ENCODE results near the gene AKAP6. TPM values are rescaled to one million over a fixed set of nuclear protein-coding genes. Genes with fewer than 3 reads are reported as not detected.

AKAP6 gene
- total RNA-seq, 2 experiments from 2014 or later = 2.0 to 2.4 TPM

DNA sequence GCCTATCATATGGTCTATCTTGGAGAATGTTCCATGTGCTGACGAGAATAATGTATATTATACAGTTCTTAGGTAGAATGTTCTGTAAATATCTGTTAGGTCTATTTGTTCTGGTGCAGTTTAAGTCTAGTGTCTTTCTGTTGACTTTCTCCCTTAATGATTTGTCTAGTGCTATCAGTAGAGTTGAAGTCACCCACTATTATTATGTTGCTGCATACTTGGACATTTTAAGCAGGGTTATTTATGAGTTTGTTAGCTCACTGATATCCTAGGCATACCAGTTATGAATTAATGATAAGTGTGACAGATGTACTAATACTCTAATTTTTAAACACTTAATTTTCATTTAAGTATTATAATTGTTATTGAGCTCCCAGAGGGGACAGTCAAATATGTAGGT is 292.5 kb downstream of the AKAP6 start:
- peaks cover 3% of the 10 kb centered on the region for H3K36me3 Mint-ChIP-seq (ENCODE audit: low read depth)
- CTCF ChIA-PET = no interaction called here
- no peak overlapping the region for H3K4me3 Mint-ChIP-seq
- no peaks in the 10 kb centered on the region for H3K27me3 Mint-ChIP-seq (ENCODE audit: low read depth)
- H3K9me3 Mint-ChIP-seq = peaks cover 1% of the 10 kb centered on the region
- no peak overlapping the region for H3K27ac Mint-ChIP-seq
- no peaks in the 10 kb centered on the region for H3K4me1 Mint-ChIP-seq (ENCODE audit: low read depth)
- DNase-seq = no peak
- intact Hi-C loops (cut with micrococcal nuclease) = no loop called here

DNA sequence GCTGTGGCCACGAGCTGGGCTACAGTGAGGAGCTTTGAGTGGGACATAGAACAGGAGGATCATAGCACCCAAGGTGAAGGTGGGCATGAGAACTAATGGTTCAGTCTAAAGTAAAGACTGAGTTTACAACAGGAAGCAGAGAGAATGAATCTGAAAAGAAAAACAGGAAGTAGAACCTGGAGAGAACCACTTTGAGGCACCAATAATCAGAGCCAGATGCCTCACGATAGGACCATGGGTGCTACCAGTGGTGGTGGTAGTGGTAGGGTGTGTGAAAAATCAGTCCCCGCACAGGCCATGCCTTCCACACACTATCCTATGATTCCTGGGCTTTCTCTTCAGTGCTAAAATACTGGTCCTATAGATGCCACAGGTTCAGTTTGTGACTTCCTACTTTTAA is 293.6 kb downstream of the AKAP6 start:
- CTCF ChIA-PET = no interaction called here
- intact Hi-C loops (cut with micrococcal nuclease) = no loop called here
- Mint-ChIP-seq H3K27me3 (ENCODE audit: low read depth) (no peaks in the 10 kb centered on the region), H3K27ac (no peak overlapping the region), H3K9me3 (peaks cover 2% of the 10 kb centered on the region), H3K4me3 (no peak overlapping the region), H3K4me1 (ENCODE audit: low read depth) (no peaks in the 10 kb centered on the region), H3K36me3 (ENCODE audit: low read depth) (peaks cover 1% of the 10 kb centered on the region)
- no peak for DNase-seq

DNA sequence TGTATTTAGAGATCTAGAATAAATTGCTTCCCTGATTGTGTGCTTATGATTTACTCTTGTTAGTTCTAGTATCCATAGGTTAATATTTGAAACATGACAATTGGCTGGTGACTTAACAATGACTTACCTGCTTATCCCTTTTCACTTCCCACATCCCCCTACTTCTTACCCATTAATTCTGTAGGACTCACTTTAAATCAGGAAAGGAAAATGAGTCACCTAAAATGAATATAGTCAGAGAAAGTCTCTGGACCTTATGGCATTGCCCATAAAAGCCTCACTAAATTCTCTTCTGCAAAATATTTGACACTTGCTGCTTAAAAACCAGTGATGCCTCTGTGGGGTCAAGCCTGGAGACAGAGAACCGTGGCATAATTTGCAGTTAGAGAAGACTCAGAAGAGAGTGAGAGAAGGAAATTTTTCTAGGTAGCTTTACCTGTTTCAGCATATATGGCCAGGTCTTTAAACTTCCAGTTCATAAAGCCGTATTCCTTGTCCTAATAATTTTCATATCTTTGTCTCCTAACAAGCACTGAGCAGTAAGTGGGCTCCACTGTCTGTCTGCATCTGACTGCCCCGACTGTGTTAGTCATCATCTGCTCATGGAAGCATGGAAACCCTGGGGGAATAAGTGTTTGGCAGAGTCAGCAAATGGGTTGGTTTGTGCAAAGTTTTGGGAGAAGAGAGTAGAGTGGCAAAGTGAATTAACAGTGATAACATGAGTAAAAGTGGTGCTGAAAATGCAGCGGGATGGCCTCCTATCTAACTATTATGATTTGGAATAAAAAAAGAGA is 294.4 kb downstream of the AKAP6 start:
- no peak overlapping the region for H3K4me3 Mint-ChIP-seq
- no peak for DNase-seq
- no peaks in the 10 kb centered on the region for H3K27me3 Mint-ChIP-seq (ENCODE audit: low read depth)
- CTCF ChIA-PET = no interaction called here
- H3K9me3 Mint-ChIP-seq = peaks cover 2% of the 10 kb centered on the region
- intact Hi-C loops (cut with micrococcal nuclease) = no loop called here
- H3K27ac Mint-ChIP-seq = no peak overlapping the region
- H3K36me3 Mint-ChIP-seq (ENCODE audit: low read depth) = peaks cover 1% of the 10 kb centered on the region
- no peaks in the 10 kb centered on the region for H3K4me1 Mint-ChIP-seq (ENCODE audit: low read depth)

DNA sequence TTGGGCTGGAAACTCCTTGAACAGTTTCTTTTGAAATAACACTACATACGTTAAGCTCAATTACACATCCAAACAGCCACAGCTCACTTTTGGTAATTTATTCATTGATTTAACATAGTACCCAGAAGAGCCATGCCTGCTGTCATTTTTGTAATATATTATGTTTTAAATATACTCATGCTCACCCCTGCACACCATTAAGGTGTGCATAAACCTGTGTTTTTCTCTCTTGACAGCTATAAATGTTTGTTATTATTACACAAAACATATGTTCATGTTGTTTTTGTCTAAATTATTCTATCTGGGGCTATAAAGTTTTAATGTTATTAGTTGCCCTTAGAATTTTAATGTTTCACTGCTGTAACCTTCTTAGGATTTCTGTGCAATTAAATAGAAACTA is 296.1 kb downstream of the AKAP6 start:
- Mint-ChIP-seq H3K27me3 (ENCODE audit: low read depth) (no peaks in the 10 kb centered on the region), H3K4me1 (ENCODE audit: low read depth) (no peaks in the 10 kb centered on the region), H3K27ac (no peak overlapping the region), H3K4me3 (no peak overlapping the region), H3K36me3 (ENCODE audit: low read depth) (no peaks in the 10 kb centered on the region), H3K9me3 (peaks cover 2% of the 10 kb centered on the region)
- intact Hi-C loops (cut with micrococcal nuclease) = no loop called here
- CTCF ChIA-PET = no interaction called here
- no peak for DNase-seq

DNA sequence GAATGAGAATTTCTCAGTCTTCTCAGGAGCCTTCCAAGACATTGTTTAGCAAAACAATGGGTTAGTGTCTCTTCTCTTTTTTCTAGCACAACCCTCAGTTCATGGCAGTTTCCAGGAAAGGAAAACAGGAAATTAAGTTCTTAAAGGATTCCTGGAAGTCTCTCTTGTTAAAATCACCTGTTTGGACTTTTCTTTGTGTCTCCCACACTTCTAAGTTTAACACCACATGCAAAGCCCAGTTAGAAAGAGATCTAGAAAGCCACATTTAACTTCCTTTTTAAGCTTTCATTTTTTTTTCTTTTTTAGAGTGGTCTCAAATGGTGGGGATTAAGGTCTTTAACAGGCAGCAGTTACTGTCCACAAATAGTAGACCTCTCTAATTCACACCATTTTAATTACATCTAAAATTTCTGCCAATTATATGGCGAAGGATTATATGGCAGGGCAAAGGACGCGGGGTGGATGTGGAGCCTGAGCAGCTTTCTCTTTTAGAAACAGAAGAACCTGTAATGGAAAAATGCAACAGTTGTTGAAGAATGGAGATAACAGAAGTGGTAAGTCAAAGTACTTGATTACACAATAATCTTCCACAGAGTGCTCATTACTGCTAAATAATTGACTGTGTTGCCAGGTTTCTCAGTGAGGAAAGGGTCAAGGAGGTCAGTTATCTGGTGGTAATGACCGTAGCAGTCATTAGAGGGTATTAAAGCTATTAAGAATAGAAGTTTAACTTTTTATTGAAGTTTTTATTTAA is 298.6 kb downstream of the AKAP6 start:
- H3K27me3 Mint-ChIP-seq (ENCODE audit: low read depth) = no peaks in the 10 kb centered on the region
- H3K4me1 Mint-ChIP-seq (ENCODE audit: low read depth) = no peaks in the 10 kb centered on the region
- H3K27ac Mint-ChIP-seq = no peak overlapping the region
- intact Hi-C loops (cut with micrococcal nuclease) = no loop called here
- CTCF ChIA-PET = no interaction called here
- no peak for DNase-seq
- H3K9me3 Mint-ChIP-seq = peaks cover 2% of the 10 kb centered on the region
- no peak overlapping the region for H3K4me3 Mint-ChIP-seq
- no peaks in the 10 kb centered on the region for H3K36me3 Mint-ChIP-seq (ENCODE audit: low read depth)

DNA sequence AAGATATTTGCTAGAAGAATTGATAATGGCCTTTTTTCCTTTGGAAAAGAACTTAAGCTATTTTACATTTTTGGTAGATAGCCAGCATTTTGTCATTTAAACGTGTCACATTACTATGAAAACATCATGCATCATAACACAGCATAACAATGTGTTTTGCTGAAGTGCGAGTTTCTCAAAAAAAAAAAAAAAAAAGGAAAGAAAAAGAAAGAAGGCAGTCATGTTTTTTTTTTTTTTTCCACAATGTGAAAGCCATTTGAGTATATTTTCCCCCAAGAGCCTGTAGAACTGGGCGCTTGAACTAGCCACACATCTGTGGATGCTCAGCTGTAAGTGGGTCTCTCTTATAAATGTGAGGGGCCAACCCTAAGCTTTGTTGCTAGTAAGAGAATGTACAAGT is 300.1 kb downstream of the AKAP6 start:
- intact Hi-C loops (cut with micrococcal nuclease) = no loop called here
- Mint-ChIP-seq H3K4me1 (ENCODE audit: low read depth) (no peaks in the 10 kb centered on the region), H3K36me3 (ENCODE audit: low read depth) (no peaks in the 10 kb centered on the region), H3K27me3 (ENCODE audit: low read depth) (no peaks in the 10 kb centered on the region), H3K27ac (no peak overlapping the region), H3K9me3 (peaks cover 2% of the 10 kb centered on the region), H3K4me3 (no peak overlapping the region)
- DNase-seq = no peak
- CTCF ChIA-PET = interaction anchor here (0.6 to 1.3 kb wide), 2 partner anchors 23 to 41 kb away, joined by 3 to 4 read pairs; no protein-coding TSS in a partner anchor

DNA sequence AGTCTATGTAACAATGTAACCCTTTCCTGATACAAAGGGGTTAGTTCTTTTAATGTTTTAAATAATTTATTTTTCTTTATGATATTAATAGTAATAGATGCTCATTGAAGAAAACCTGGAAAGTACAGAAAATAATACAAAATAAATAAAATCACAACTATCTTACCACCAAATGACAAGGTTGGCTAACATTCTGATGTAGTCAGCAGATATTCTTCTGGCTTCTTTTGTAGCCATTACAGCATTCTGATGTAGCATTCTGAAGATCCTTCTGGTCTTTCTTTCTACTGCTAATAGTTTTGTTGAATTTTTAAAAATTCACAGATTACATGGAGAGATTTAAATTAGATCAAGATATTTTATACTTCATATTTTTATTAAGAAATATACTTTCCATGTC is 301.6 kb downstream of the AKAP6 start:
- H3K36me3 Mint-ChIP-seq (ENCODE audit: low read depth) = no peaks in the 10 kb centered on the region
- H3K4me3 Mint-ChIP-seq = no peak overlapping the region
- no peak overlapping the region for H3K27ac Mint-ChIP-seq
- intact Hi-C loops (cut with micrococcal nuclease) = no loop called here
- peaks cover 2% of the 10 kb centered on the region for H3K9me3 Mint-ChIP-seq
- H3K27me3 Mint-ChIP-seq (ENCODE audit: low read depth) = no peaks in the 10 kb centered on the region
- H3K4me1 Mint-ChIP-seq (ENCODE audit: low read depth) = no peaks in the 10 kb centered on the region
- DNase-seq = no peak
- CTCF ChIA-PET = no interaction called here

DNA sequence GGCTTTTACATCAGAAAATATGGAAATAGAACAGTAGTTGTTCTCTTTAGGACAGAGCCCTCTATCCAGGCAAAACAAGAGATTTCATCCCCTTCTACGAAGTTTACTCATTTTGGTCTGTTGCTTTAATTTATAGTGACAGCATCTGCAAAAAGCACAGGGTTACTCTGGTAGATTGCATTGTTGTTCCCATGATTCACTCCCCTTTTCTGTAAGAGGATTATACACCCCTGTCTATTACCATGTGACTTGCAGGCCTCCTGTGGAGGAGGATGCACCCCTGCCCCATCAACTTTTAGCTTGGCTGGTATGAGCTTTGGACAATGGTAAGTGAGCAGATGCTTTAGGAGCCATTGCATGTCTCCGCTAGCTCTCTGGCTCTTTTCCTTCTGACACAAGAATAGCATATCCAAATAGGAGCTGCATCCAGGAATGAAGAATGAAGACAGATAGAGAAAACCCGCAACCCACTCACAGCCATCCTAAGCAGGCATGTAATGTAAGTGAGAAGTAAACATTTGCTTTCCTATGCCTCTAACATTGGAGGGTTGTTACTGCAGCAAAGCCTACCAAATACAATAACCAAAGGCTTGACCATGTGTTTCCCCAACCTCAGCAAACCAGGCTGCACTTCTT is 304.2 kb downstream of the AKAP6 start:
- Mint-ChIP-seq H3K9me3 (no peaks in the 10 kb centered on the region), H3K36me3 (ENCODE audit: low read depth) (no peaks in the 10 kb centered on the region), H3K4me1 (ENCODE audit: low read depth) (no peaks in the 10 kb centered on the region), H3K27ac (no peak overlapping the region), H3K27me3 (ENCODE audit: low read depth) (no peaks in the 10 kb centered on the region), H3K4me3 (no peak overlapping the region)
- no peak for DNase-seq
- intact Hi-C loops (cut with micrococcal nuclease) = no loop called here
- CTCF ChIA-PET = interaction anchor here (0.5 kb wide), 1 partner anchor 260 kb away, joined by 11 read pairs; no protein-coding TSS in a partner anchor

DNA sequence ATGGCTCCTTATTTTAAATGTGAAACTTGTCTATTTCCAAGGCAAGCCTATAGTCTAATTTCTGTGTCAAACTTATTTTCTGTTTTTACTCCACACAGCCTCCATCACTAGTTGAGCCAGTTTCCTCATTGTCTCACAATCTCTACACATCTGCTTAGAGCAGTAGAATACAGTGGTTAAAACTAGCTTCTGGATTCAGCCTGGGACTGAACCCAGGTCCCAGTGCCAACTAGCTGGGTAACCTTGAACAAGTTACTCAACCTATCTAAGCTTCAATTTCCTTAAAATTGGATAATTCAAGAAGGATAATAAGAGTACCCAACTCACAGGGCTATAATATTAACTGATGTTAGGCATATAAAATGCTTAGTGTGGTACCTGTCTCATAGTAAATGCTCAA is 304.8 kb downstream of the AKAP6 start:
- H3K27me3 Mint-ChIP-seq (ENCODE audit: low read depth) = no peaks in the 10 kb centered on the region
- CTCF ChIA-PET = interaction anchor here (0.5 kb wide), 1 partner anchor 259 kb away, joined by 11 read pairs; no protein-coding TSS in a partner anchor
- no peak overlapping the region for H3K27ac Mint-ChIP-seq
- H3K36me3 Mint-ChIP-seq (ENCODE audit: low read depth) = no peaks in the 10 kb centered on the region
- intact Hi-C loops (cut with micrococcal nuclease) = no loop called here
- H3K4me1 Mint-ChIP-seq (ENCODE audit: low read depth) = no peaks in the 10 kb centered on the region
- no peak overlapping the region for H3K4me3 Mint-ChIP-seq
- DNase-seq = no peak
- H3K9me3 Mint-ChIP-seq = no peaks in the 10 kb centered on the region

DNA sequence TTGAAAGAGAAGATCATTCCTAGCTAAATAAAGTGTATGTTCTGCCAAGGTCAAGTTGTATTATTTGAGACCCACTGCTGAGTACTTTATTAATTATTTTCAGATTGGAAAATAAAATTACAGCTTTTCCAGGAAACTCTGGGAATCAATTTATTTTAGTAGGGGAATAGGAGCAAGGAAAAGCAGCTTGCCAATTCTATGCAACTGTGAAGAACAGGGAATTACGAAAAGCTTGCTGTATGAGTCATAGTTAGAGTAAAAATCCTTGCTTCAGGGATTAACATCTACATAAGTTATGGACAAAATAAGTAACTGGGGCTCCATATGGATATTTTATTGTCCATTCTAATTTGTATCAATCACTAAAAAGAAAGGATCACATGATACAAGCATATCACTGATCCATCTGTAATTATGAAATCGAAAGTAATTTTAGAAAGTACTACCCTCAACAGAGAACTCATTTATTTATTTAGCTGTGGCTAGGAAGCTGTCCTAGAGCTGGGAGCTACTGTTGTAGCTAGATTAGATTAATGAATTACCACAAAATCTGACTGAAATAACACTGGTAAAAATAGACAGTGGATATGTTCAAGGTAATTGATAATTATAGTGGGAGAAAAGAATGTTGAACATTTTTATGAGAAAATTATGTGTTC is 306.1 kb downstream of the AKAP6 start:
- intact Hi-C loops (cut with micrococcal nuclease) = no loop called here
- Mint-ChIP-seq H3K36me3 (ENCODE audit: low read depth) (no peaks in the 10 kb centered on the region), H3K27ac (no peak overlapping the region), H3K9me3 (no peaks in the 10 kb centered on the region), H3K4me3 (no peak overlapping the region), H3K4me1 (ENCODE audit: low read depth) (no peaks in the 10 kb centered on the region), H3K27me3 (ENCODE audit: low read depth) (no peaks in the 10 kb centered on the region)
- DNase-seq = no peak
- CTCF ChIA-PET = interaction anchor here (0.6 kb wide), 1 partner anchor 90 kb away, joined by 4 read pairs; no protein-coding TSS in a partner anchor

DNA sequence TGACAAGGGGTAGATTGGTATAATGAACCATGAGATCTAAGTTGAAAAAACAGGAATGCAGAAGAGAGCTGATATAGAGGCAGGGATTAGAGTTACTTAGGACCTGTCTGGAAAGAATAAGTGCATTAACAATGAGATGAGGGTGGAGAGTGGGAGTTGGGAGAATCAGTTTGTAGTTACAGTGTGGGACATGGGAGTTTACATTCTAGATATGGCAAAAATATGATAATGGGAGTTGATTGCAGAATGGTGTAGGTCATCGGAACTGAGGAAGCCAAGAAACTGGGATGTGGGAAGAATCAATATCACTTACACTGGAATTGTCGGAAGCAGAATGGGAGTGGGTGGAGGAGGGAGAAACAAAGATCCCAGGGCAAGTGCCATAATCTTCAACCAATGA is 308.5 kb downstream of the AKAP6 start:
- no peaks in the 10 kb centered on the region for H3K4me1 Mint-ChIP-seq (ENCODE audit: low read depth)
- no peaks in the 10 kb centered on the region for H3K36me3 Mint-ChIP-seq (ENCODE audit: low read depth)
- CTCF ChIA-PET = no interaction called here
- intact Hi-C loops (cut with micrococcal nuclease) = no loop called here
- no peak for DNase-seq
- H3K27me3 Mint-ChIP-seq (ENCODE audit: low read depth) = no peaks in the 10 kb centered on the region
- no peak overlapping the region for H3K4me3 Mint-ChIP-seq
- H3K9me3 Mint-ChIP-seq = no peaks in the 10 kb centered on the region
- no peak overlapping the region for H3K27ac Mint-ChIP-seq

DNA sequence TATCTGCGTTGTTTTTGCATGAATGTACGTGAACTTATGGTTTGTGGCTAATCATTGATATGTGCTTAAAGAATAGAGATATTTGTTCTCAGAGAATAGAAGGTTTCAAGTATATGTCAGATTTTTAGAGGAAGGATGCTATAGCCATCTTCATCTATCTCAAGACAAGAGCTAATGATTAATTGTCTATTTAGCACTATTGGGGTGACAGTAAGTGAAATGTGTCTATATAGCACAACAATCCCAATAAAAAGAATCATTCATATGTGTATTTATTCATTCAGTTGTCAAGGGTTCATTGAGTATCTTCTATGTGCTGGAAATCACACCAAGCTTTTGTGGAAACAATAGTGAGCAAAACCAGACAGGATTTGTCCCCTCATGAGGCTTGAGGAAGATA is 310.1 kb downstream of the AKAP6 start:
- no peak for DNase-seq
- Mint-ChIP-seq H3K27ac (no peak overlapping the region), H3K36me3 (ENCODE audit: low read depth) (no peaks in the 10 kb centered on the region), H3K27me3 (ENCODE audit: low read depth) (no peaks in the 10 kb centered on the region), H3K9me3 (no peaks in the 10 kb centered on the region), H3K4me3 (no peak overlapping the region), H3K4me1 (ENCODE audit: low read depth) (no peaks in the 10 kb centered on the region)
- CTCF ChIA-PET = no interaction called here
- intact Hi-C loops (cut with micrococcal nuclease) = no loop called here
